Left ventricle myocardium inferior (tissue), 1 donor: ENCODE results near the gene PHB1. TPM values are rescaled to one million over a fixed set of nuclear protein-coding genes. Genes with fewer than 3 reads are reported as not detected.
A peak's percentile ranks its signal among the peaks of the same experiment; 100 is the strongest.
"Not testable (repeated sequence)": the region's sequence is repeated elsewhere in the genome, so short reads cannot be mapped to it uniquely, and the experiment has no call there.

Experiments
- DNase-seq: peaks from one replicate; pipeline ENCODE4 v3.0.0-alpha.2; 2020
- H3K27ac ChIP-seq: fragments of 200-600 bp; replicated peaks from 2 replicates; pipeline ENCODE4 v1.8.0; 2021
- H3K27me3 ChIP-seq: fragments of 200-600 bp; 2 replicates; pipeline ENCODE4 v1.8.0; 2021; ENCODE audit warnings: low read depth
- H3K36me3 ChIP-seq: fragments of 200-600 bp; 2 replicates; pipeline ENCODE4 v1.8.0; 2021
- H3K4me1 ChIP-seq: fragments of 200-600 bp; 2 replicates; pipeline ENCODE4 v1.8.0; 2021
- H3K4me3 ChIP-seq: fragments of 200-600 bp; 2 replicates; pipeline ENCODE4 v1.8.0; 2021; ENCODE audit warnings: mild to moderate bottlenecking, moderate library complexity
- H3K9me3 ChIP-seq: fragments of 200-600 bp; replicated peaks from 2 replicates; pipeline ENCODE4 v1.8.0; 2021
- intact Hi-C: fragments of 100-400 bp; cut with micrococcal nuclease; formaldehyde crosslinking; loops from one replicate; pipeline ENCODE4 v1.11.0; 2022
- total RNA-seq: library from RNA; stranded (reverse); fragmentation: NEBNext Ultra II Directional; extraction: Animal tissue kit (Norgen Biotek cat#: 25700); gene quantifications from one replicate; pipeline ENCODE4 v1.2.1, GENCODE V29; 2021
- TF ChIP-seq, protein P1 (sequence below): fragments of 200-600 bp; IDR thresholded peaks from 2 replicates; pipeline ENCODE4 v1.8.0; 2021; ENCODE audit warnings: antibody characterized with exemption, mild to moderate bottlenecking, borderline replicate concordance
- donor health status: DM: no; HTN: yes; CAD: no; lungs with severe emphysema.

Gene PHB1
- total RNA-seq, 1 donor from 2014 or later = 217 TPM

DNA sequence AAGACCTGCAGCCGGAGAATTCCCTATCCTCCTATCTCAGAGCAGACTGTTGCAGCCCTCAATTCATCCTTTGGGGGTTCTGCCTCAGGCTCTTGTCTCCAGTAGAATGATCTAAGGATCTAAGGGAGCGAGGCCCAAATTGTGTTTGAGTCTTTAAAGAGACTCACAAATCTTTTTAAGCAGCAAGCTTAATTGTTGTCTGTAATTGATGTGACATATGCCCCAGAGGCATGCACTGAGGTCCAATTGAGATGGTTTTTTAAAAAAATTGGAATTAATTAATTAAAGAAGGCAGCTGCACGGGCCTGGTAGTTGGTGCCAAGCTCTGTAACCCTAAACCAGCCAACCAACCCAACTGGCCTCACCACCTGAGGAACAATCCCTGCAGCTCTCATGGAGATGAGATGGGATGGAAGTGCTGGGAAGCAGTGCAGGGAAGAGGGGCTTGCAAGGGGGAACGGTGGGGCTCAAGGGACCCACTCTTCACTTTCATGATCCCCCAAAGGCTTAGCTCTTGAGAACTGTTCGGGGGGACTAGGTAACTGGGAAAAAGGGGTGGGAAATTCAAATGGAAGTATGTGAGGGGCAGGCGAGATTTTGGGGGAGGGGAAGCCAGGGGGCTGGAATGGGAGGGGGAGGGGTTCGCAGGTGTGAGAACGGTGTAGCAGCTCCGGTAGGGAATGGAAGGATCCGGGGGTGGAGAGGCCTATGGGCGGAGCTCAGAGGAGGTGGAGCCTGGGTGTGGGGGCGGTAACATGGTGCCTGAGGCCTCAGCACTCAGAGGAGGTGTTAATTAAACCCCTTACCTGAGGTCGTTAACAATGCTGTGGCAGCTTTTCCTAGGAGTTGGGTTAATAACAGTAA is 43.5 kb downstream of the PHB1 start:
- TF ChIP-seq, protein P1, sequence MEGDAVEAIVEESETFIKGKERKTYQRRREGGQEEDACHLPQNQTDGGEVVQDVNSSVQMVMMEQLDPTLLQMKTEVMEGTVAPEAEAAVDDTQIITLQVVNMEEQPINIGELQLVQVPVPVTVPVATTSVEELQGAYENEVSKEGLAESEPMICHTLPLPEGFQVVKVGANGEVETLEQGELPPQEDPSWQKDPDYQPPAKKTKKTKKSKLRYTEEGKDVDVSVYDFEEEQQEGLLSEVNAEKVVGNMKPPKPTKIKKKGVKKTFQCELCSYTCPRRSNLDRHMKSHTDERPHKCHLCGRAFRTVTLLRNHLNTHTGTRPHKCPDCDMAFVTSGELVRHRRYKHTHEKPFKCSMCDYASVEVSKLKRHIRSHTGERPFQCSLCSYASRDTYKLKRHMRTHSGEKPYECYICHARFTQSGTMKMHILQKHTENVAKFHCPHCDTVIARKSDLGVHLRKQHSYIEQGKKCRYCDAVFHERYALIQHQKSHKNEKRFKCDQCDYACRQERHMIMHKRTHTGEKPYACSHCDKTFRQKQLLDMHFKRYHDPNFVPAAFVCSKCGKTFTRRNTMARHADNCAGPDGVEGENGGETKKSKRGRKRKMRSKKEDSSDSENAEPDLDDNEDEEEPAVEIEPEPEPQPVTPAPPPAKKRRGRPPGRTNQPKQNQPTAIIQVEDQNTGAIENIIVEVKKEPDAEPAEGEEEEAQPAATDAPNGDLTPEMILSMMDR = no peak
- H3K4me1 ChIP-seq = no peaks in the 10 kb centered on the region
- no peak overlapping the region for H3K4me3 ChIP-seq
- H3K9me3 ChIP-seq = no peaks in the 10 kb centered on the region
- H3K36me3 ChIP-seq = no peaks in the 10 kb centered on the region
- H3K27me3 ChIP-seq = no peaks in the 10 kb centered on the region
- no peak overlapping the region for H3K27ac ChIP-seq
- DNase-seq = no peak
- intact Hi-C loops = no loop called here

DNA sequence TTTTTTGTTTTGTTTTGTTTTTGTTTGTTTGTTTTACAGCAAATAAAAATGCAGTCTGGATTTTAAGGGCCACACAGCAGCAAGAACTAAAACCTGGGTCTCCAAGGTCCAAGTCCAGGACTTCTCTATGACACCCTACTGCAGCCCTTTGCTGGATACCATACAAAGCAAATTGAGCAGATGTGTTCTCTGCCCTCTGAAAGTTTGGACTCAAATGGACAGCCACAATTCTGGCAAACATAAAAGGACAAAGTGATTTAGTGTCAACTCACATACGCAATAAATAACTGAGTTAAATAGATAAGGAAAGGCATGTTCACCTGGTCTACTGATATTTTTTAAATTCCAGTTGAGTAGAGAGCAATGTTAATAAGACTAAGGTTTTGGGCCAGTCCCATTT is 44.9 kb downstream of the PHB1 start:
- Histone ChIP-seq H3K27ac (no peak overlapping the region), H3K27me3 (no peaks in the 10 kb centered on the region), H3K4me1 (no peaks in the 10 kb centered on the region), H3K4me3 (no peak overlapping the region), H3K36me3 (no peaks in the 10 kb centered on the region), H3K9me3 (no peaks in the 10 kb centered on the region)
- no peak for DNase-seq
- intact Hi-C loops = no loop called here
- TF ChIP-seq, protein P1 = no peak

GRCh38 chr17:49369089-49369488 is 45.6 kb downstream of the PHB1 start:
- TF ChIP-seq, protein P1 = no peak
- intact Hi-C loops = no loop called here
- no peaks in the 10 kb centered on the region for H3K9me3 ChIP-seq

DNA sequence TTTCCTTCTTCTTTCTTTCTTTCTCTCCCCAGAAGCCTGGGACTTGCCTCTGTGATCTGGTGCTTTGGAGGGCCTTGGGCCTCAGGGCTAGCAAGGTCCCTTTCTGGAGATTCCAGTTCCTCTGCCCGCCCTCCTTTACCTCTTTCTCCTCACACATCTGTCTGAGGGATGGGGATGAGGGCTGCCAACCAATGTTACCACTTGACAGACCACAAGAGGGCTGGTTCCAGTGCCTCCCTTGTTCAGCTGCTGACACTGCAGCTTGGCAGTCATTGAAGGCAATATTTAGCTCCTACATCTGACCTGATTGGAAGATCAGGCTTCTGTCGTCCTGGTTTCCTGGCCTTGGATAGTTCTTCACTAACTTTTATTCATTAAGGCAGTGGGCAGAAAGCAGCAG is 49.0 kb downstream of the PHB1 start:
- H3K4me1 ChIP-seq = peaks cover 15% of the 10 kb centered on the region
- no peak overlapping the region for H3K4me3 ChIP-seq
- no peaks in the 10 kb centered on the region for H3K27me3 ChIP-seq
- H3K27ac ChIP-seq = no peak overlapping the region
- no peaks in the 10 kb centered on the region for H3K36me3 ChIP-seq
- TF ChIP-seq, protein P1 = peak; percentile 27
- intact Hi-C loops = no loop called here
- H3K9me3 ChIP-seq = no peaks in the 10 kb centered on the region
- DNase-seq = no peak

More at GRCh38 chr17:49369089-49369488, 45.6 kb downstream of the PHB1 start:
- Histone ChIP-seq H3K27ac (no peak overlapping the region), H3K36me3 (no peaks in the 10 kb centered on the region), H3K27me3 (no peaks in the 10 kb centered on the region), H3K4me3 (no peak overlapping the region), H3K4me1 (no peaks in the 10 kb centered on the region)
- no peak for DNase-seq

DNA sequence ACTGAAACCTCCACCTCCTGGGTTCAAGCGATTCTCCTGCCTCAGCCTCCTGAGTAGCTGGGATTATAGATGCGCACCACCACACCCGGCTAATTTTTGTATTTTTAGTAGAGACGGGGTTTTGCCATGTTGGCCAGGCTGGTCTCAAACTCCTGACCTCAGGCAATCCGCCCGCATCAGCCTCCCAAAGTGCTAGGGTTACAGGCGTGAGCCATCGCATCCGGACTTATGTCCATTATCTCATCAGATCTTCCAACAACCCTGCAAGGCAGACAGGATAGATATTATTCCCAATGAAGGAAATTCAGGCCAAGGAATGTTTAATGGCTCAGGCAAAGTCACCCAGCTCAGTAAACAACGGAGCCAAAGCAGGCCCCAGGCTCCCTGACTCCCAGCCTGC is 49.6 kb downstream of the PHB1 start:
- H3K27ac ChIP-seq, intact Hi-C loops, H3K4me3 ChIP-seq, H3K9me3 ChIP-seq, DNase-seq, H3K27me3 ChIP-seq, H3K36me3 ChIP-seq: not testable (repeated sequence)
- peaks cover 21% of the 10 kb centered on the region for H3K4me1 ChIP-seq

- Histone ChIP-seq H3K27me3 (no peaks in the 10 kb centered on the region), H3K27ac (no peak overlapping the region), H3K9me3 (no peaks in the 10 kb centered on the region), H3K4me3 (no peak overlapping the region), H3K36me3 (no peaks in the 10 kb centered on the region), H3K4me1 (peaks cover 31% of the 10 kb centered on the region)
- TF ChIP-seq, protein P1 = no peak
- DNase-seq = no peak
- intact Hi-C loops = no loop called here
Observed at GRCh38 chr17:49364119-49364518, 50.6 kb downstream of the PHB1 start.
